Measurements from ENCODE around the gene FASTKD2.

GRCh38 chr2:206797376-206797775 is 32.0 kb downstream of the FASTKD2 start:
- TF ChIP-seq CTCF (conservative IDR thresholded peaks at IDR 0.05; ENCODE audit: low read depth, low read length) (no peak), EZH2phosphoT487 (IDR thresholded peaks at IDR 0.05; ENCODE audit: borderline replicate concordance, low read length) (no peak), EZH2 (IDR thresholded peaks at IDR 0.05; ENCODE audit: low read length, unreplicated experiment) (no peak)
